HEK293 (cell line): ENCODE results near the gene PLAU.
"Not testable (repeated sequence)": the region's sequence is repeated elsewhere in the genome, so short reads cannot be mapped to it uniquely, and the experiment has no call there.

Experiments used
- CTCF ChIA-PET: fragments of 350-600 bp; formaldehyde crosslinking; extraction: SDS; loops from one replicate; lab custom pipeline; 2021; ENCODE audit warnings: antibody characterized with exemption; lab: Yijun Ruan, JAX
- POLR2A ChIA-PET: fragments of 300-600 bp; formaldehyde crosslinking; extraction: SDS; loops from one replicate; lab custom pipeline; 2020; ENCODE audit warnings: antibody characterized with exemption, inconsistent platforms; lab: Yijun Ruan, JAX
- H3K27ac ChIP-seq: fragments of 200-500 bp; sonication (Bioruptor generic); 2 replicates; pipeline ENCODE4 v1.5.1; 2014; ENCODE audit warnings: low read depth, low read length, control low read depth, inconsistent platforms; ENCODE audit errors: extremely low read depth
- H3K36me3 ChIP-seq, 2 experiments: fragments of 200-500 bp in 1 of 2; sonication (Bioruptor generic) in 1 of 2; 1 replicate in 1 of 2; 2 replicates in 1 of 2; pipeline ENCODE4 v1.5.1; 2014 to 2017; ENCODE audit warnings: inconsistent platforms in 2 of 2, low read length in 2 of 2; ENCODE audit not compliant: control insufficient read depth in 2 of 2, insufficient read depth in 1 of 2
- H3K4me1 ChIP-seq: fragments of 200-500 bp; sonication (Bioruptor generic); 2 replicates; pipeline ENCODE4 v1.5.1; 2014; ENCODE audit warnings: mild to moderate bottlenecking, low read length, inconsistent platforms; ENCODE audit not compliant: control insufficient read depth, insufficient read depth
- H3K4me3 ChIP-seq: 2 replicates; pipeline ENCODE4 v1.5.1; 2011; ENCODE audit warnings: low read depth, mild to moderate bottlenecking, control low read depth, low read length, moderate library complexity
- H3K9me3 ChIP-seq: fragments of 200-500 bp; sonication (Bioruptor generic); 2 replicates; pipeline ENCODE4 v1.5.1; 2014; ENCODE audit warnings: low read depth, low read length, inconsistent platforms; ENCODE audit not compliant: control insufficient read depth, insufficient read depth
- PRDM1 ChIP-seq: fragments of 450-650 bp; formaldehyde crosslinking; IDR thresholded peaks from 2 replicates; pipeline ENCODE4; 2016; ENCODE audit warnings: missing biosample characterization, missing genetic modification characterization
- WT1 ChIP-seq: fragments of 450-650 bp; formaldehyde crosslinking; IDR thresholded peaks from 2 replicates; pipeline ENCODE4 v1.5.1; 2016; ENCODE audit warnings: missing biosample characterization, missing genetic modification characterization
- ZBTB8A ChIP-seq: fragments of 450-650 bp; formaldehyde crosslinking; IDR thresholded peaks from 2 replicates; pipeline ENCODE4 v1.5.1; 2016; ENCODE audit warnings: missing biosample characterization, missing genetic modification characterization
- ZNF311 ChIP-seq: fragments of 450-650 bp; formaldehyde crosslinking; IDR thresholded peaks from 2 replicates; pipeline ENCODE4 v1.5.1; 2017; ENCODE audit warnings: missing biosample characterization, missing genetic modification characterization, borderline replicate concordance
- ZNF335 ChIP-seq: fragments of 450-650 bp; formaldehyde crosslinking; conservative IDR thresholded peaks from 2 replicates; pipeline ENCODE4 v1.5.1; 2016; ENCODE audit warnings: missing biosample characterization, missing genetic modification characterization
- ZNF366 ChIP-seq: fragments of 450-650 bp; formaldehyde crosslinking; conservative IDR thresholded peaks from 2 replicates; pipeline ENCODE4 v1.5.1; 2016; ENCODE audit warnings: missing biosample characterization, missing genetic modification characterization
- ZNF398 ChIP-seq: fragments of 450-650 bp; formaldehyde crosslinking; IDR thresholded peaks from 2 replicates; pipeline ENCODE4 v1.5.1; 2017; ENCODE audit warnings: missing biosample characterization, missing genetic modification characterization
- ZNF580 ChIP-seq: fragments of 450-650 bp; formaldehyde crosslinking; IDR thresholded peaks from 2 replicates; pipeline ENCODE4 v1.5.1; 2016; ENCODE audit warnings: missing biosample characterization, missing genetic modification characterization
- ZSCAN16 ChIP-seq: fragments of 450-650 bp; formaldehyde crosslinking; IDR thresholded peaks from 2 replicates; pipeline ENCODE4 v1.5.1; 2016; ENCODE audit warnings: missing biosample characterization, missing genetic modification characterization
- TF ChIP-seq, protein P1 (sequence below): fragments of 450-650 bp; formaldehyde crosslinking; IDR thresholded peaks from 2 replicates; pipeline ENCODE4 v1.5.1; 2016; ENCODE audit warnings: missing biosample characterization, missing genetic modification characterization
- TF ChIP-seq, protein P2 (sequence below): fragments of 450-650 bp; formaldehyde crosslinking; IDR thresholded peaks from 2 replicates; pipeline ENCODE4 v1.5.1; 2016; ENCODE audit warnings: missing biosample characterization, missing genetic modification characterization

PLAU gene

GRCh38 chr10:73888514-73888913 lies 22.4 kb upstream of the PLAU start:
- H3K36me3 ChIP-seq = no peaks in the 10 kb centered on the region
- H3K4me1 ChIP-seq = peaks cover 11% of the 10 kb centered on the region

DNA sequence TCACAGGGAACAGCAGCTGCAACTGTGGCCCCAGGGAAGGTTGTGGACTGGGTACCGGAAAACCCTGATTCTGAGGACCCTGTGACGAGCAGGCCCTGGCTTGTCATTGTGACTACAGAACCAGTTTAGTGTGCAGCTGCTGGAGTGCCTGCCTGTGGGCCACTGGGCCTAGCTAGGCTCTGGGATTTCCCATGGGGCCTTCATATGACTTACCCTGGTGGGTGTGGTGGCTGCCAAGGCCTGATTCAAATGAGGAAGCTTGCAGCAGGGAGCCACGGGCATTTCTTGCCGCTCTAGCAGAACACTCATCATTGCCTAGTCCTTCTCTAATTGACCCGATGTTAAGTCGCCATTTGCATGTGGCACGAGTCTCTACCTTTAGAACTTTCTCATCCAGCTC lies 21.9 kb upstream of the PLAU start:
- POLR2A ChIA-PET = interaction anchor here (0.6 kb wide), 2 partner anchors 370 to 421 kb away, joined by 3 read pairs; no protein-coding TSS in a partner anchor

More at GRCh38 chr10:73888514-73888913, 22.4 kb upstream of the PLAU start:
- TF ChIP-seq ZSCAN16 (tag by site-specific recombination) (peak; percentile 59; the same call in 1 of the 2 replicates), ZNF580 (tag by site-specific recombination) (no peak)
- TF ChIP-seq, protein P1, sequence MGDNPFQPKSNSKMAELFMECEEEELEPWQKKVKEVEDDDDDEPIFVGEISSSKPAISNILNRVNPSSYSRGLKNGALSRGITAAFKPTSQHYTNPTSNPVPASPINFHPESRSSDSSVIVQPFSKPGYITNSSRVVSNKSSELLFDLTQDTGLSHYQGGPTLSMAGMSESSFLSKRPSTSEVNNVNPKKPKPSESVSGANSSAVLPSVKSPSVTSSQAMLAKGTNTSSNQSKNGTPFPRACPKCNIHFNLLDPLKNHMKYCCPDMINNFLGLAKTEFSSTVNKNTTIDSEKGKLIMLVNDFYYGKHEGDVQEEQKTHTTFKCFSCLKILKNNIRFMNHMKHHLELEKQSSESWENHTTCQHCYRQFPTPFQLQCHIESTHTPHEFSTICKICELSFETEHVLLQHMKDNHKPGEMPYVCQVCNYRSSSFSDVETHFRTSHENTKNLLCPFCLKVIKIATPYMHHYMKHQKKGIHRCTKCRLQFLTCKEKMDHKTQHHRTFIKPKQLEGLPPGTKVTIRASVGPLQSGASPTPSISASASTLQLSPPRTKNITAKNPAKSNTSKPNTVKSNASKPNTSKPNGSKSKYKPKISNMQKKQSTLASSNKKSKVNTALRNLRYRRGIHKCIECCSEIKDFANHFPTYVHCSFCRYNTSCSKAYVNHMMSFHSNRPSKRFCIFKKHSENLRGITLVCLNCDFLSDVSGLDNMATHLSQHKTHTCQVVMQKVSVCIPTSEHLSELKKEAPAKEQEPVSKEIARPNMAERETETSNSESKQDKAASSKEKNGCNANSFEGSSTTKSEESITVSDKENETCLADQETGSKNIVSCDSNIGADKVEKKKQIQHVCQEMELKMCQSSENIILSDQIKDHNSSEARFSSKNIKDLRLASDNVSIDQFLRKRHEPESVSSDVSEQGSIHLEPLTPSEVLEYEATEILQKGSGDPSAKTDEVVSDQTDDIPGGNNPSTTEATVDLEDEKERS (tag by site-specific recombination) = no peak
- ChIA-PET CTCF (interaction anchor here (0.8 to 9.5 kb wide), 11 partner anchors 9 to 325 kb away, joined by 3 to 182 read pairs (median 16); no protein-coding TSS in a partner anchor), POLR2A (interaction anchor here (1.0 to 1.3 kb wide), 2 partner anchors 52 to 78 kb away, joined by 3 to 4 read pairs; no protein-coding TSS in a partner anchor)
- no peak overlapping the region for H3K4me3 ChIP-seq
- no peak overlapping the region for H3K27ac ChIP-seq
- no peaks in the 10 kb centered on the region for H3K9me3 ChIP-seq

DNA sequence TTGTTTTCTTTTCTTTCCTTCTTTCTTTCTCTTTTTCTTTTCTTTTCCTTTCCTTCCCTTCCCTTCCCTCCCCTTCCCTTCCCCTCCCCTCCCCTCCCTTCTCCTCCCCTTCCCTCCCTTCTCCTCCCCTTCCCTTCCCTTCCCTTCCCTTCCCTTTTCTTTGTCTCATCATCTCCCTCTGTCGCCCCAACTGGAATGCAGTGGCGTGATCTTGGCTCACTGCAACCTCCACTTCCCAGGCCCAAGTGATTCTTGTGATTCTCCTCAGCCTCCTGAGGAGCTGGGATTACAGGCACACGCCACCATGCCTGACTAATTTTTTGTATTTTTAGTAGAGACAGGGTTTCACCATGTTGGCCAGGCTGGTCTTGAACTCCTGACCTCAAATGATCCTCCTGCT lies 21.5 kb upstream of the PLAU start:
- H3K4me3 ChIP-seq, H3K9me3 ChIP-seq, H3K27ac ChIP-seq, H3K36me3 ChIP-seq: not testable (repeated sequence)
- ChIA-PET CTCF (interaction anchor here (0.6 to 9.5 kb wide), 11 partner anchors 9 to 214 kb away, joined by 3 to 182 read pairs (median 19); no protein-coding TSS in a partner anchor), POLR2A (interaction anchor here (0.6 kb wide), 2 partner anchors 370 to 421 kb away, joined by 3 read pairs; no protein-coding TSS in a partner anchor)
- peaks cover 11% of the 10 kb centered on the region for H3K4me1 ChIP-seq
- TF ChIP-seq, protein P2, sequence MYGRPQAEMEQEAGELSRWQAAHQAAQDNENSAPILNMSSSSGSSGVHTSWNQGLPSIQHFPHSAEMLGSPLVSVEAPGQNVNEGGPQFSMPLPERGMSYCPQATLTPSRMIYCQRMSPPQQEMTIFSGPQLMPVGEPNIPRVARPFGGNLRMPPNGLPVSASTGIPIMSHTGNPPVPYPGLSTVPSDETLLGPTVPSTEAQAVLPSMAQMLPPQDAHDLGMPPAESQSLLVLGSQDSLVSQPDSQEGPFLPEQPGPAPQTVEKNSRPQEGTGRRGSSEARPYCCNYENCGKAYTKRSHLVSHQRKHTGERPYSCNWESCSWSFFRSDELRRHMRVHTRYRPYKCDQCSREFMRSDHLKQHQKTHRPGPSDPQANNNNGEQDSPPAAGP (tag by site-specific recombination) = peak; percentile 34; the same call in 1 of the 2 replicates
- TF ChIP-seq ZNF398 (tag by site-specific recombination) = 0 out of 2 replicates have a peak, but pooled peaks have one; percentile 8
- TF ChIP-seq WT1 = peak; percentile 76
- 0 out of 2 replicates have a peak, but pooled peaks have one; percentile 29 for TF ChIP-seq ZNF366

More for the DNA sequence above, 21.9 kb upstream of the PLAU start:
- Histone ChIP-seq H3K4me3 (no peak overlapping the region), H3K9me3 (no peaks in the 10 kb centered on the region), H3K4me1 (peaks cover 11% of the 10 kb centered on the region), H3K36me3 (no peaks in the 10 kb centered on the region), H3K27ac (no peak overlapping the region)
- CTCF ChIA-PET = interaction anchor here (0.6 to 9.5 kb wide), 9 partner anchors 9 to 214 kb away, joined by 3 to 182 read pairs (median 33); no protein-coding TSS in a partner anchor
- 0 out of 2 replicates have a peak, but pooled peaks have one; percentile 12 for TF ChIP-seq PRDM1 (tag by site-specific recombination)
- TF ChIP-seq ZNF335 (tag by site-specific recombination) = 0 out of 2 replicates have a peak, but pooled peaks have one; percentile 20
- TF ChIP-seq ZNF311 (tag by site-specific recombination) = no peak
- peak; percentile 22; the same call in 1 of the 2 replicates for TF ChIP-seq ZBTB8A (tag by site-specific recombination)
